Measurements from ENCODE around the gene COPG2.

Gene COPG2

DNA sequence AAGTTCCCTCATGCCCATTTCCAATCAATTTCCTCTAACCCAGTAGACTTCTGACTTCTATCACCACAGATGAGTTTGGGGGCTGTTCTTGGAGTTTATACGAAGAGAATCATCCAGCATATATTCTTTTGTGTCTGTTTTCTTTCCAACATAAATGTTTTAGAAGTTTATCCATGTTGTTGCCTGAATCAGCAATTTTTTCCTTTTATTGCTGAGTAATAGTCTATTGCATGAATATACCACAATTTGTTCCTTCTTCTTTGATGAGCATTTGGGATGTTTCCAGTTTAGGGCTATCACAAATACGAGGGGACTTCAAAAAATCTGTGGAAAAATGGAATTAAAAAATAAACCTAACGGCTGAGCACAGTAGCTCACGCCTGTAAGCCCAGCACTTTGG, 26.2 kb downstream of the COPG2 start:
- no peak overlapping the region for H3K4me3 ChIP-seq (ENCODE audit: severe bottlenecking)
- H3K9me3 ChIP-seq (ENCODE audit: severe bottlenecking) = peaks cover 5% of the 10 kb centered on the region
- H3K27me3 ChIP-seq (ENCODE audit: insufficient read depth, poor library complexity, severe bottlenecking) = no peaks in the 10 kb centered on the region
- H3K27ac ChIP-seq (ENCODE audit: poor library complexity, severe bottlenecking) = no peak overlapping the region
- DNase-seq (ENCODE audit: low spot score) (no peak), ATAC-seq (ENCODE audit: low read depth) (no peak)
- H3K4me1 ChIP-seq (ENCODE audit: insufficient read depth, poor library complexity, severe bottlenecking) = no peaks in the 10 kb centered on the region
- no peaks in the 10 kb centered on the region for H3K36me3 ChIP-seq (ENCODE audit: low read depth)
- TF ChIP-seq, protein P1, sequence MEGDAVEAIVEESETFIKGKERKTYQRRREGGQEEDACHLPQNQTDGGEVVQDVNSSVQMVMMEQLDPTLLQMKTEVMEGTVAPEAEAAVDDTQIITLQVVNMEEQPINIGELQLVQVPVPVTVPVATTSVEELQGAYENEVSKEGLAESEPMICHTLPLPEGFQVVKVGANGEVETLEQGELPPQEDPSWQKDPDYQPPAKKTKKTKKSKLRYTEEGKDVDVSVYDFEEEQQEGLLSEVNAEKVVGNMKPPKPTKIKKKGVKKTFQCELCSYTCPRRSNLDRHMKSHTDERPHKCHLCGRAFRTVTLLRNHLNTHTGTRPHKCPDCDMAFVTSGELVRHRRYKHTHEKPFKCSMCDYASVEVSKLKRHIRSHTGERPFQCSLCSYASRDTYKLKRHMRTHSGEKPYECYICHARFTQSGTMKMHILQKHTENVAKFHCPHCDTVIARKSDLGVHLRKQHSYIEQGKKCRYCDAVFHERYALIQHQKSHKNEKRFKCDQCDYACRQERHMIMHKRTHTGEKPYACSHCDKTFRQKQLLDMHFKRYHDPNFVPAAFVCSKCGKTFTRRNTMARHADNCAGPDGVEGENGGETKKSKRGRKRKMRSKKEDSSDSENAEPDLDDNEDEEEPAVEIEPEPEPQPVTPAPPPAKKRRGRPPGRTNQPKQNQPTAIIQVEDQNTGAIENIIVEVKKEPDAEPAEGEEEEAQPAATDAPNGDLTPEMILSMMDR (IDR thresholded peaks at IDR 0.05; ENCODE audit: poor library complexity, severe bottlenecking) = no peak

DNA sequence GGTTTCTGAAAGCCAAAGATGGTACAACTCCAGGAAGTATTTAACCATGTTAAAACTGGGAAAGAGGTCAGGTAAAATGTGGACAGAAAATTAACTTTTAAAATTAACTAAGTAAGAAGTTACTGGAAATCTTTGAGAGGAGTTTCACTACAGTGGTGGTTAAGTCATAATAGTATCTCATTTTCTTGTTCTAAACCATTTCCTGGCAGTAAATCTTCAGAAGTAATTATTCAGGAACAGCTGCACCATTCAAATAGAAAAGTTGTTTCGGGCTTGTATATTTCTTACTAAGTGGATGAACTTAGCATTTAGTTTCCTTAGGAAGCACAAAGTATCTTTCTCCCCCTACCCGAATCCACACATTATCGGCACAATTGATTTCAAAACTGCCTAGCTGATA, 27.1 kb downstream of the COPG2 start:
- Histone ChIP-seq H3K9me3 (ENCODE audit: severe bottlenecking) (peaks cover 5% of the 10 kb centered on the region), H3K4me1 (ENCODE audit: insufficient read depth, poor library complexity, severe bottlenecking) (no peaks in the 10 kb centered on the region), H3K27me3 (ENCODE audit: insufficient read depth, poor library complexity, severe bottlenecking) (no peaks in the 10 kb centered on the region), H3K36me3 (ENCODE audit: low read depth) (no peaks in the 10 kb centered on the region), H3K4me3 (ENCODE audit: severe bottlenecking) (no peak overlapping the region), H3K27ac (ENCODE audit: poor library complexity, severe bottlenecking) (no peak overlapping the region)
- no peak for DNase-seq (ENCODE audit: low spot score)
- TF ChIP-seq, protein P1 (IDR thresholded peaks at IDR 0.05; ENCODE audit: poor library complexity, severe bottlenecking) = no peak
- no peak for ATAC-seq (ENCODE audit: low read depth)

DNA sequence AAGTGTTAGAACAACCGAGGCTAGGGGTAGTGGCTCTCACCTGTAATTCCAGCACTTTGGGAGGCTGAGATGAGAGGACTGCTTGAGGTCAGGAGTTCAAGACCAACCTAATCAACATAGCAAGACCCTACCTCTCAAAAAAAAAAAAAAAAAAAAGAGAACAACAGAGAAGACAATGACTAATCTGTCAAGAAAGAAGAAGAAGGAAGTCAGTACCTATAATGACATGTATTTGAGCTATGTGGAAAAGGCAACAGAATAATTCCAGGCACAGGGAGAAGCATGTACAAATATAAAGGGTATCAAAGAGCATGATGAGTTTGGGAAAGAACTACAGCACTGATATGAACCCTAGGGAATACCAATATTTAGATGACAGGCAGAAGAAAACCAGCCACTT, 27.5 kb downstream of the COPG2 start:
- ATAC-seq (ENCODE audit: low read depth) (no peak), DNase-seq (ENCODE audit: low spot score) (no peak)
- Histone ChIP-seq H3K27me3 (ENCODE audit: insufficient read depth, poor library complexity, severe bottlenecking) (no peaks in the 10 kb centered on the region), H3K36me3 (ENCODE audit: low read depth) (no peaks in the 10 kb centered on the region), H3K4me1 (ENCODE audit: insufficient read depth, poor library complexity, severe bottlenecking) (no peaks in the 10 kb centered on the region), H3K9me3 (ENCODE audit: severe bottlenecking) (peaks cover 5% of the 10 kb centered on the region), H3K27ac (ENCODE audit: poor library complexity, severe bottlenecking) (no peak overlapping the region), H3K4me3 (ENCODE audit: severe bottlenecking) (no peak overlapping the region)
- TF ChIP-seq, protein P1 (IDR thresholded peaks at IDR 0.05; ENCODE audit: poor library complexity, severe bottlenecking) = no peak

DNA sequence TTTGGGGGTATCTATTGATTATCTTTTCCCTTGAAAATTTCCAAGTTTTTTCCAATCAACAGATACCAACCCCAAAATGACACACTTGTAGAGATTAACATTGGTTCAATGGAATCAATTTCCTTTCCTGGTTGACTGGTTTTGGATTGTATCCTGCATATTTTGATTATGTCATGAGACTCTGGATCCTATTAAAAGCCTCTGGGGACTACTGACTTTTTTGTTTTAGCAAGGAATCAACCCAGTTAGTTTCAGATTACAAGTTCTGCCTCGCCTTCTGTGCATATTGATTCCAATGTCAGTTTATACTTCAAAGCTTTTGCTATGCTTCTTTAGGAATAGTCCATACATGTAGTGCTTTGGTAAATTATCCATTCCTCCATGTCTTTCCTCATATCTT, 29.2 kb downstream of the COPG2 start:
- no peak overlapping the region for H3K27ac ChIP-seq (ENCODE audit: poor library complexity, severe bottlenecking)
- DNase-seq (ENCODE audit: low spot score) (no peak), ATAC-seq (ENCODE audit: low read depth) (no peak)
- H3K27me3 ChIP-seq (ENCODE audit: insufficient read depth, poor library complexity, severe bottlenecking) = no peaks in the 10 kb centered on the region
- no peak overlapping the region for H3K4me3 ChIP-seq (ENCODE audit: severe bottlenecking)
- peaks cover 5% of the 10 kb centered on the region for H3K9me3 ChIP-seq (ENCODE audit: severe bottlenecking)
- no peaks in the 10 kb centered on the region for H3K36me3 ChIP-seq (ENCODE audit: low read depth)
- no peaks in the 10 kb centered on the region for H3K4me1 ChIP-seq (ENCODE audit: insufficient read depth, poor library complexity, severe bottlenecking)
- TF ChIP-seq, protein P1 (IDR thresholded peaks at IDR 0.05; ENCODE audit: poor library complexity, severe bottlenecking) = no peak

DNA sequence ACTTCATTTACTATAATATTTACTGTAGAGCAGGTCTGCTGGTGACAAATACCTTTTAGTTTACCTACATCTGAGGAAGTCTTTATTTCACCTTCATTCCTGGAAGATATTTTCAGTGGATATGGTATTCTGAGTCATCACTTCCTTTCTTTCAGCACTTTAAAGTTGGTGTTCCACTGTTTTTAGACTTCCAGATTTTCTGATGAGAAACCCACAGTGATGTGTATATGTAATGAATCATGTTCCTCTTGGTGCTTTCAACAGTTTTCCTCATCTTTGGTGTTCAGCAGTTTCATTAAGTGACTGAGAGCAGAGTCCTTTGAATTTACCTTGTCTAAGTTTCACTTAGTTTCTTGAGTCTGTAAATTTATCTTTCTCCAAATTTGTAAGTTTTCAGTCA, 36.4 kb downstream of the COPG2 start:
- no peak for DNase-seq (ENCODE audit: low spot score)
- TF ChIP-seq, protein P1 (IDR thresholded peaks at IDR 0.05; ENCODE audit: poor library complexity, severe bottlenecking) = no peak
- Histone ChIP-seq H3K27me3 (ENCODE audit: insufficient read depth, poor library complexity, severe bottlenecking) (no peaks in the 10 kb centered on the region), H3K36me3 (ENCODE audit: low read depth) (no peaks in the 10 kb centered on the region), H3K9me3 (ENCODE audit: severe bottlenecking) (no peaks in the 10 kb centered on the region), H3K27ac (ENCODE audit: poor library complexity, severe bottlenecking) (peak overlapping the region; percentile 45), H3K4me1 (ENCODE audit: insufficient read depth, poor library complexity, severe bottlenecking) (peaks cover 5% of the 10 kb centered on the region), H3K4me3 (ENCODE audit: severe bottlenecking) (no peak overlapping the region)
- ATAC-seq (ENCODE audit: low read depth) = peak; percentile 86

Measured in RWPE2 (cell line).